ENCODE results near the gene CENPV. TPM values are rescaled to one million over a fixed set of nuclear protein-coding genes. Genes with fewer than 3 reads are reported as not detected.
"Not testable (repeated sequence)": the region's sequence is repeated elsewhere in the genome, so short reads cannot be mapped to it uniquely, and the experiment has no call there.

The CENPV gene
- polyA plus RNA-seq, 1 experiment = 41.5 TPM

DNA sequence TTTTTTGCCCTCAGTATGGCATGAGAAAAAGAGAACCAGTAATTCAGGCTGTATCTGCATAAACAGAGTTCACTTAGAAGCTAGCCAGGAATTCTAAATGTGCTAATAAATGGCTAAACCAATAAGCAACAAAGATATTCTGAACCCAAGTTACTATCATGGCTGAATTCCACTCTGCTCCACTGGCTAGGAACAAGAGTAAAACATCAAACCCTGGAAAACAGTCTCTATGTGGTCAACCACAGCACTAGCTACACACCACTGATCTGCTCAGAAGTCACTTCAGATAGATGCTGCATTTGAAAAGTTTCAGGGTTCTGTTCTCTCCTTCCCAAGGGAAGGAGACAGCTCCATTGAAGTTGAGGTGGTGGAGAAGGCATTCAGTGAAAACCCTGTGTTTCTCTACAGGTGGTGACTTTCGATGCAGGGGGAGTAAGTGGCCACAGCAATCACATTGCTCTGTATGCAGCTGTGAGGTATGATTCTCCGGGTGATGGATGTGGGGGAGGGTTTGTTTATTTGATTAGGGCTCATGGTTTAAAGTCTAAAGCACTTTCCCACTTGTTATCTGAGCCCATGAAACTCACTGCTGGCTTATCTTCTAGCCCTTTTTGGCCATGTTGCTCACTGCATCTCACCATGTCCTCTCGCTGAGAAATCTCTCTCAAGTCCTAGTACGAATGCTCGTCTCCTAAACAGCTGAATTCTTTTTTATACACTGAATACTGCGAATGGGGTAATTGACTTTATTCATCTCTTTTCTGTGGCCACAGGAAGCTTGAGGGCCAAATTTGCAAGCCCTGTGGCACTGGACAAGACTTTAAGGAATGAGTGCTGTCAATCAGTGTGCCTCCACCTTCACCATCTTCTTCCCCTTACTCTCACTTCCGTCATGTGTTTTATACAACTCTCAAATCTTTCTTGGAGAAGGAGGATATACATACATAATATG lies 39.9 kb downstream of the CENPV start:
- TF ChIP-seq, protein P1, sequence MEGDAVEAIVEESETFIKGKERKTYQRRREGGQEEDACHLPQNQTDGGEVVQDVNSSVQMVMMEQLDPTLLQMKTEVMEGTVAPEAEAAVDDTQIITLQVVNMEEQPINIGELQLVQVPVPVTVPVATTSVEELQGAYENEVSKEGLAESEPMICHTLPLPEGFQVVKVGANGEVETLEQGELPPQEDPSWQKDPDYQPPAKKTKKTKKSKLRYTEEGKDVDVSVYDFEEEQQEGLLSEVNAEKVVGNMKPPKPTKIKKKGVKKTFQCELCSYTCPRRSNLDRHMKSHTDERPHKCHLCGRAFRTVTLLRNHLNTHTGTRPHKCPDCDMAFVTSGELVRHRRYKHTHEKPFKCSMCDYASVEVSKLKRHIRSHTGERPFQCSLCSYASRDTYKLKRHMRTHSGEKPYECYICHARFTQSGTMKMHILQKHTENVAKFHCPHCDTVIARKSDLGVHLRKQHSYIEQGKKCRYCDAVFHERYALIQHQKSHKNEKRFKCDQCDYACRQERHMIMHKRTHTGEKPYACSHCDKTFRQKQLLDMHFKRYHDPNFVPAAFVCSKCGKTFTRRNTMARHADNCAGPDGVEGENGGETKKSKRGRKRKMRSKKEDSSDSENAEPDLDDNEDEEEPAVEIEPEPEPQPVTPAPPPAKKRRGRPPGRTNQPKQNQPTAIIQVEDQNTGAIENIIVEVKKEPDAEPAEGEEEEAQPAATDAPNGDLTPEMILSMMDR (IDR thresholded peaks at IDR 0.05; ENCODE audit: insufficient read depth, low read depth, low read length) = no peak
- no peak for DNase-seq (ENCODE audit: low read depth)
- Histone ChIP-seq H3K27me3 (ENCODE audit: control insufficient read depth, insufficient read depth, low read length) (no peaks in the 10 kb centered on the region), H3K36me3 (ENCODE audit: control insufficient read depth, insufficient read depth, low read length) (no peaks in the 10 kb centered on the region; the same call in 1 of the 2 replicates), H3K4me3 (ENCODE audit: low read depth, low read length) (no peak overlapping the region)
- ChIA-PET CTCF (interaction anchor here (0.9 to 1.8 kb wide), 3 partner anchors 8 to 51 kb away, joined by 3 to 8 read pairs (median 5); no protein-coding TSS in a partner anchor), POLR2A (no interaction called here)

DNA sequence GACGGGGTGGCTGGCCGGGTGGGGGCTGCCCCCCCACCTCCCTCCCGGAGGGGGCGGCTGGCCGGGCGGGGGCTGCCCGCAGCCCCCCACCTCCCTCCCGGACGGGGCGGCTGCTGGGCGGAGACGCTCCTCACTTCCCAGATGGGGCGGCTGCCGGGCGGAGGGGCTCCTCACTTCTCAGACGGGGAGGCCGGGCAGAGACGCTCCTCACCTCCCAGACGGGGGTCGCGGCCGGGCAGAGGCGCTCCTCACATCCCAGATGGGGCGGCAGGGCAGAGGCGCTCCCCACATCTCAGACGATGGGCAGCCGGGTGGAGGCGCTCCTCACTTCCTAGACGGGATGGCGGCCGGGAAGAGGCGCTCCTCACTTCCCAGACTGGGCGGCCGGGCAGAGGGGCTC lies 41.2 kb downstream of the CENPV start:
- POLR2A ChIA-PET = not testable (repeated sequence)
- CTCF ChIA-PET = interaction anchor here (1.6 kb wide), 1 partner anchor 52 kb away, joined by 5 read pairs; no protein-coding TSS in a partner anchor

DNA sequence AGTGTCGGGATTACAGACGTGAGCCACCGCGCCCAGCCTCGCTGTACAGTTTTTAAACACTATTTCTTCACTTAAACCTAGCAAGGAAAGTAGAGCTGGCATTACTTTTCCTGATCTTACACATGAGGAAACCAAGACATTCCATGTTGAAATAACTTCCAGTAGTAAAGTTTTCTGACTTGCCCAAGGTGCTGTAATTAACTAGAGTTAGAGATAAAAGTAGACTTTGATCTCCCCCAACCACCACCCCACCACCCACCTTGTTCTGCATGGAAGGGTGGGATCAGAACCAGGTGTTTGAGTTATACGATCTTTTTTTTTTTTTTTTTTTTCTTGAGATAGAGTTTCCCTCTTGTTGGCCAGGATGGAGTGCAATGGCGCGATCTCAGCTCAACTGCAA lies 47.1 kb downstream of the CENPV start:
- ChIA-PET POLR2A (no interaction called here), CTCF (interaction anchor here (0.9 to 4.1 kb wide), 5 partner anchors 8 to 58 kb away, joined by 3 to 17 read pairs (median 6); no protein-coding TSS in a partner anchor)

More for the DNA sequence above, 41.2 kb downstream of the CENPV start:
- H3K27me3 ChIP-seq (ENCODE audit: control insufficient read depth, insufficient read depth, low read length); H3K36me3 ChIP-seq (ENCODE audit: control insufficient read depth, insufficient read depth, low read length); DNase-seq (ENCODE audit: low read depth); H3K4me3 ChIP-seq (ENCODE audit: low read depth, low read length): not testable (repeated sequence)

DNA sequence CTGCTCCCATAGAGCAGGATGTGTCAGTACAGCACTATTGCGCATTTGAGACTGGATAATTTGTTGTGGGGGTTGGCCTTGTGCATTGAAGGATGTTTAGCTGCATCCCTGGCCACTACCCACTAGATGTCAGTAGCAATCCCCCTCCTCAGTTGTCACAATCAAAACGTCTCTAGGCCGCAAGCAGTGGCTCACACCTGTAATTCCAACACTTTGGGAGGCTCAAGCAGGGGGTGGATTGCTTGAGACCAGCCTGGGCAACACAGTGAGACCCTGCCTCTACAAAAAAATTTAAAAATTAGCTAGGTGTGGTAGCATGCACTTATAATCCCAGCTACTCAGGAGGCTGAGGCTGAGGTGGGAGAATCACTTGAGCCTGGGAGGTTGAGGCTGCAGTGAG lies 48.4 kb downstream of the CENPV start:
- TF ChIP-seq, protein P1 (IDR thresholded peaks at IDR 0.05; ENCODE audit: insufficient read depth, low read depth, low read length) = peak; percentile 57
- Histone ChIP-seq H3K27me3 (ENCODE audit: control insufficient read depth, insufficient read depth, low read length) (no peaks in the 10 kb centered on the region), H3K36me3 (ENCODE audit: control insufficient read depth, insufficient read depth, low read length) (peaks cover 1% of the 10 kb centered on the region), H3K4me3 (ENCODE audit: low read depth, low read length) (no peak overlapping the region)
- CTCF ChIA-PET = interaction anchor here (0.8 to 4.1 kb wide), 9 partner anchors 7 to 82 kb away, joined by 3 to 17 read pairs (median 5); no protein-coding TSS in a partner anchor
- POLR2A ChIA-PET = no interaction called here
- DNase-seq (ENCODE audit: low read depth) = no peak

More for the DNA sequence above, 47.1 kb downstream of the CENPV start:
- TF ChIP-seq, protein P1 (IDR thresholded peaks at IDR 0.05; ENCODE audit: insufficient read depth, low read depth, low read length) = no peak
- DNase-seq (ENCODE audit: low read depth) = no peak
- Histone ChIP-seq H3K36me3 (ENCODE audit: control insufficient read depth, insufficient read depth, low read length) (peaks cover 1% of the 10 kb centered on the region), H3K27me3 (ENCODE audit: control insufficient read depth, insufficient read depth, low read length) (no peaks in the 10 kb centered on the region), H3K4me3 (ENCODE audit: low read depth, low read length) (no peak overlapping the region)

DNA sequence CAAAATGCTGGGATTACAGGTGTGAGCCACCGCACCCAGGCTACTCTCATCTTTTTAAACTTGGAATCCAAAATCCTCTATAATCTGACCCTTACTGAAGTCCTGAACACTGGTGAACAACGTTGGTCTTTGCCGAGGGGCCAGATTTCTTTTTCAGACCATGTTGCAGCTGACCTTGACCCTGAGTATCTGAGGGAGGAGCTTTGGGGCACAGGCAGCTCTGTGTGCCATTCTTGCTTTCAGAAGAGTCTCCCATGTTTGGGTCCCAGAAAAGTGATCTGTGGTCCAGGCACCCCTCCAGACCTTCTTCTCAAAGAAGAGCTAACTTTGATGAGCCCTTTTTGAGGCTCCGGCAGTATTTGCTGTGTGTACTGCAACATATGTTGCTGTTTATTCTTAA lies 50.4 kb downstream of the CENPV start:
- H3K4me3 ChIP-seq (ENCODE audit: low read depth, low read length) = no peak overlapping the region
- H3K27me3 ChIP-seq (ENCODE audit: control insufficient read depth, insufficient read depth, low read length) = no peaks in the 10 kb centered on the region
- TF ChIP-seq, protein P1 (IDR thresholded peaks at IDR 0.05; ENCODE audit: insufficient read depth, low read depth, low read length) = no peak
- ChIA-PET POLR2A (no interaction called here), CTCF (interaction anchor here (0.6 to 4.1 kb wide), 6 partner anchors 8 to 151 kb away, joined by 3 to 17 read pairs (median 4); no protein-coding TSS in a partner anchor)
- no peak for DNase-seq (ENCODE audit: low read depth)
- peaks cover 1% of the 10 kb centered on the region for H3K36me3 ChIP-seq (ENCODE audit: control insufficient read depth, insufficient read depth, low read length)

All from BJ (cell line).